ENCODE results near the gene THTPA. TPM values are rescaled to one million over a fixed set of nuclear protein-coding genes. Genes with fewer than 3 reads are reported as not detected.

Gene THTPA
- total and polyA plus RNA-seq, 2 donors (not counting 1 experiment from before 2014, with no cell fraction given): 17.0 to 21.4 TPM

- ChIA-PET CTCF (no interaction called here), POLR2A (no interaction called here)
- intact Hi-C loops (cut with micrococcal nuclease): no loop called here
- Mint-ChIP-seq H3K4me1 (peaks cover 16% of the 10 kb centered on the region), H3K27me3 (peaks cover 64% of the 10 kb centered on the region), H3K27ac (no peak overlapping the region), H3K4me3 (peak overlapping the region; percentile 65), H3K9me3 (ENCODE audit: insufficient read depth) (no peaks in the 10 kb centered on the region)
- Histone ChIP-seq H3K4me3 (ENCODE audit: control extremely low read depth in 1 of 5, extremely low read depth in 1 of 5, insufficient read depth in 1 of 5, low read depth in 2 of 5, low read length in 4 of 5) (peak overlapping the region in 3 of 5 experiments; percentile 18 to 35 (median 28)), H3K79me2 (ENCODE audit: control insufficient read depth, insufficient read depth, low read length) (no peaks in the 10 kb centered on the region), H3K27ac (ENCODE audit: low read length in 2 of 2) (no peak overlapping the region), H3K36me3 (replicated peaks in 1 of 2; ENCODE audit: control extremely low read depth in 1 of 2, control insufficient read depth in 1 of 2, extremely low read depth in 1 of 2, insufficient read depth in 2 of 2, low read length in 1 of 2) (no peaks in the 10 kb centered on the region), H3K9me3 (ENCODE audit: control extremely low read depth in 1 of 3, control insufficient read depth in 2 of 3, insufficient read depth in 1 of 3, low read length in 2 of 3) (peaks cover 0 to 17% (median 0%) of the 10 kb centered on the region in 3 donors), H3K27me3 (replicated peaks in 1 of 4; ENCODE audit: control extremely low read depth in 1 of 4, control insufficient read depth in 3 of 4, insufficient read depth in 4 of 4, low read length in 3 of 4) (peaks cover 0 to 62% (median 26%) of the 10 kb centered on the region in 4 experiments), H3K4me2 (replicated peaks; ENCODE audit: low read depth, low read length, poor library complexity, severe bottlenecking) (peak overlapping the region; percentile 75), H2AFZ (ENCODE audit: insufficient read depth, low read depth, low read length, poor library complexity, severe bottlenecking) (peak overlapping the region; percentile 58), H3K4me1 (ENCODE audit: control insufficient read depth in 2 of 2, insufficient read depth in 2 of 2, low read length in 2 of 2) (peaks cover 20 to 27% of the 10 kb centered on the region in 2 donors), H4K20me1 (ENCODE audit: control insufficient read depth, insufficient read depth, low read length, poor library complexity, severe bottlenecking) (no peaks in the 10 kb centered on the region), H3K9ac (ENCODE audit: low read length) (peak overlapping the region; percentile 45)
- ATAC-seq (ENCODE audit: low read depth): peak; percentile 33
- WGBS (ENCODE audit: insufficient coverage): 6% methylated on average over 57 of the region's 67 CpGs
- no peak for TF ChIP-seq EZH2 (IDR thresholded peaks at IDR 0.05; ENCODE audit: borderline replicate concordance, insufficient read depth, low read depth, low read length, poor library complexity, severe bottlenecking)
- TF ChIP-seq CTCF (IDR thresholded peaks at IDR 0.05): no peak
- peak; percentile 53 for DNase-seq
Observed at GRCh38 chr14:23577004-23577681, 21.1 kb downstream of the THTPA start.

- no peaks in the 10 kb centered on the region for H4K20me1 ChIP-seq (ENCODE audit: control insufficient read depth, insufficient read depth, low read length, poor library complexity, severe bottlenecking)
- H3K4me1 ChIP-seq (ENCODE audit: control insufficient read depth in 2 of 2, insufficient read depth in 2 of 2, low read length in 2 of 2): peaks cover 20 to 27% of the 10 kb centered on the region in 2 donors
- H3K9me3 ChIP-seq (ENCODE audit: control extremely low read depth in 1 of 3, control insufficient read depth in 2 of 3, insufficient read depth in 1 of 3, low read length in 2 of 3): peaks cover 0 to 17% (median 0%) of the 10 kb centered on the region in 3 donors
- H3K36me3 ChIP-seq (replicated peaks in 1 of 2; ENCODE audit: control extremely low read depth in 1 of 2, control insufficient read depth in 1 of 2, extremely low read depth in 1 of 2, insufficient read depth in 2 of 2, low read length in 1 of 2): no peaks in the 10 kb centered on the region
- peaks cover 60% of the 10 kb centered on the region for H3K27me3 Mint-ChIP-seq
- peak overlapping the region; percentile 45 for H3K9ac ChIP-seq (ENCODE audit: low read length)
- H3K4me3 Mint-ChIP-seq: peak overlapping the region; percentile 23
- intact Hi-C loops (cut with micrococcal nuclease): no loop called here
- H2AFZ ChIP-seq (ENCODE audit: insufficient read depth, low read depth, low read length, poor library complexity, severe bottlenecking): peak overlapping the region; percentile 58
- 7% methylated on average over 13 of the region's 24 CpGs for WGBS (ENCODE audit: insufficient coverage)
- DNase-seq (peak; percentile 36), ATAC-seq (ENCODE audit: low read depth) (no peak)
- H3K4me3 ChIP-seq (ENCODE audit: control extremely low read depth in 1 of 5, extremely low read depth in 1 of 5, insufficient read depth in 1 of 5, low read depth in 2 of 5, low read length in 4 of 5): no peak overlapping the region
- TF ChIP-seq EZH2 (IDR thresholded peaks at IDR 0.05; ENCODE audit: borderline replicate concordance, insufficient read depth, low read depth, low read length, poor library complexity, severe bottlenecking): no peak
- no peak for TF ChIP-seq CTCF (IDR thresholded peaks at IDR 0.05)
- POLR2A ChIA-PET: no interaction called here
- CTCF ChIA-PET: interaction anchor here (0.7 kb wide), 1 partner anchor 16 kb away, joined by 3 read pairs; no protein-coding TSS in a partner anchor
- no peak overlapping the region for H3K27ac Mint-ChIP-seq
- no peak overlapping the region for H3K27ac ChIP-seq (ENCODE audit: low read length in 2 of 2)
- peaks cover 16% of the 10 kb centered on the region for H3K4me1 Mint-ChIP-seq
- peak overlapping the region; percentile 75 for H3K4me2 ChIP-seq (replicated peaks; ENCODE audit: low read depth, low read length, poor library complexity, severe bottlenecking)
- no peaks in the 10 kb centered on the region for H3K9me3 Mint-ChIP-seq (ENCODE audit: insufficient read depth)
- no peaks in the 10 kb centered on the region for H3K79me2 ChIP-seq (ENCODE audit: control insufficient read depth, insufficient read depth, low read length)
- H3K27me3 ChIP-seq (replicated peaks in 1 of 4; ENCODE audit: control extremely low read depth in 1 of 4, control insufficient read depth in 3 of 4, insufficient read depth in 4 of 4, low read length in 3 of 4): peaks cover 0 to 63% (median 26%) of the 10 kb centered on the region in 4 experiments
Observed at GRCh38 chr14:23577710-23578392, 21.8 kb downstream of the THTPA start.
